MG63 (cell line): ENCODE results near the gene BEAN1. TPM values are rescaled to one million over a fixed set of nuclear protein-coding genes. Genes with fewer than 3 reads are reported as not detected.

Source experiments
- DNase-seq: peaks from one replicate; pipeline ENCODE4 v3.0.0-alpha.2; 2020
- H3K27me3 ChIP-seq: fragments of 250-450 bp; sonication (Bioruptor Pico); 2 replicates; pipeline ENCODE4 v1.5.1; 2020; ENCODE audit warnings: mild to moderate bottlenecking, moderate library complexity
- H3K36me3 ChIP-seq: fragments of 250-450 bp; sonication (Bioruptor Pico); 2 replicates; pipeline ENCODE4 v1.5.1; 2020; ENCODE audit warnings: mild to moderate bottlenecking, moderate library complexity
- H3K4me3 ChIP-seq: fragments of 250-450 bp; sonication (Bioruptor Pico); 2 replicates; pipeline ENCODE4 v1.5.1; 2020; ENCODE audit warnings: mild to moderate bottlenecking, moderate library complexity
- H3K9me3 ChIP-seq: fragments of 250-450 bp; sonication (Bioruptor Pico); 2 replicates; pipeline ENCODE4 v1.5.1; 2020; ENCODE audit warnings: mild to moderate bottlenecking, moderate library complexity
- total RNA-seq: library from RNA; depleted of rRNA; stranded (reverse); fragments of >200 nt; shearing (Covaris generic); gene quantifications from 2 replicates; pipeline ENCODE4 v1.2.3, GENCODE V29; 2014; ENCODE audit warnings: low replicate concordance; rRNA removed

Gene BEAN1
- 0.56 TPM in 1 of 2 replicates, not detected in the other for total RNA-seq

- Histone ChIP-seq H3K36me3 (no peaks in the 10 kb centered on the region), H3K4me3 (peak within 1 kb of the TSS; percentile 28), H3K9me3 (no peaks in the 10 kb centered on the region), H3K27me3 (no peaks in the 10 kb centered on the region)
- peak; percentile 35 for DNase-seq
Measured at GRCh38 chr16:66427036-66427860, at the start of gene BEAN1. TSS of gene BEAN1 (plus strand) at chr16:66427295. CDS start at chr16:66437677, 10,382 bp downstream.

- Histone ChIP-seq H3K9me3 (no peaks in the 10 kb centered on the region), H3K4me3 (no peak overlapping the region), H3K27me3 (no peaks in the 10 kb centered on the region), H3K36me3 (no peaks in the 10 kb centered on the region)
- no peak for DNase-seq
Measured at GRCh38 chr16:66377324-66377723, 49.8 kb upstream of the BEAN1 start.

- H3K36me3 ChIP-seq: no peaks in the 10 kb centered on the region
- H3K27me3 ChIP-seq: no peaks in the 10 kb centered on the region
- no peak overlapping the region for H3K4me3 ChIP-seq
- H3K9me3 ChIP-seq: no peaks in the 10 kb centered on the region
- DNase-seq: no peak
Measured at GRCh38 chr16:66378741-66379570, 48.1 kb upstream of the BEAN1 start.

GRCh38 chr16:66379571-66379941 is 47.5 kb upstream of the BEAN1 start:
- no peak for DNase-seq

GRCh38 chr16:66380421-66380820 is 46.7 kb upstream of the BEAN1 start:
- DNase-seq: no peak
- H3K36me3 ChIP-seq: no peaks in the 10 kb centered on the region
- no peaks in the 10 kb centered on the region for H3K27me3 ChIP-seq

More at GRCh38 chr16:66379571-66379941, 47.5 kb upstream of the BEAN1 start:
- H3K4me3 ChIP-seq: no peak overlapping the region
- no peaks in the 10 kb centered on the region for H3K36me3 ChIP-seq
- no peaks in the 10 kb centered on the region for H3K9me3 ChIP-seq
- no peaks in the 10 kb centered on the region for H3K27me3 ChIP-seq

GRCh38 chr16:66381585-66382170 is 45.4 kb upstream of the BEAN1 start:
- Histone ChIP-seq H3K27me3 (no peaks in the 10 kb centered on the region), H3K36me3 (no peaks in the 10 kb centered on the region), H3K9me3 (no peaks in the 10 kb centered on the region), H3K4me3 (no peak overlapping the region)
- no peak for DNase-seq

More at GRCh38 chr16:66380421-66380820, 46.7 kb upstream of the BEAN1 start:
- Histone ChIP-seq H3K9me3 (no peaks in the 10 kb centered on the region), H3K4me3 (no peak overlapping the region)

- Histone ChIP-seq H3K36me3 (no peaks in the 10 kb centered on the region), H3K27me3 (no peaks in the 10 kb centered on the region), H3K4me3 (no peak overlapping the region), H3K9me3 (no peaks in the 10 kb centered on the region)
- DNase-seq: peak; percentile 25
Measured at GRCh38 chr16:66382171-66382965, 44.7 kb upstream of the BEAN1 start.

GRCh38 chr16:66382966-66383299 is 44.2 kb upstream of the BEAN1 start:
- no peak for DNase-seq
- no peak overlapping the region for H3K4me3 ChIP-seq

GRCh38 chr16:66383551-66383950 is 43.5 kb upstream of the BEAN1 start:
- DNase-seq: no peak
- Histone ChIP-seq H3K27me3 (no peaks in the 10 kb centered on the region), H3K4me3 (no peak overlapping the region)

More at GRCh38 chr16:66382966-66383299, 44.2 kb upstream of the BEAN1 start:
- no peaks in the 10 kb centered on the region for H3K36me3 ChIP-seq
- no peaks in the 10 kb centered on the region for H3K9me3 ChIP-seq
- H3K27me3 ChIP-seq: no peaks in the 10 kb centered on the region

GRCh38 chr16:66385415-66385814 is 41.7 kb upstream of the BEAN1 start:
- DNase-seq: no peak
- H3K36me3 ChIP-seq: no peaks in the 10 kb centered on the region
- no peak overlapping the region for H3K4me3 ChIP-seq
- no peaks in the 10 kb centered on the region for H3K27me3 ChIP-seq
- H3K9me3 ChIP-seq: no peaks in the 10 kb centered on the region

More at GRCh38 chr16:66383551-66383950, 43.5 kb upstream of the BEAN1 start:
- H3K9me3 ChIP-seq: no peaks in the 10 kb centered on the region
- no peaks in the 10 kb centered on the region for H3K36me3 ChIP-seq

GRCh38 chr16:66386629-66387622 is 40.2 kb upstream of the BEAN1 start:
- H3K9me3 ChIP-seq: no peaks in the 10 kb centered on the region
- no peaks in the 10 kb centered on the region for H3K36me3 ChIP-seq
- H3K4me3 ChIP-seq: no peak overlapping the region
- no peak for DNase-seq
- H3K27me3 ChIP-seq: no peaks in the 10 kb centered on the region

- no peak overlapping the region for H3K4me3 ChIP-seq
- no peaks in the 10 kb centered on the region for H3K27me3 ChIP-seq
- DNase-seq: no peak
- H3K9me3 ChIP-seq: no peaks in the 10 kb centered on the region
- H3K36me3 ChIP-seq: no peaks in the 10 kb centered on the region
Measured at GRCh38 chr16:66387817-66388332, 39.2 kb upstream of the BEAN1 start.

- no peaks in the 10 kb centered on the region for H3K36me3 ChIP-seq
- no peak for DNase-seq
Measured at GRCh38 chr16:66388350-66389139, 38.5 kb upstream of the BEAN1 start.

More at GRCh38 chr16:66388350-66389139, 38.5 kb upstream of the BEAN1 start:
- Histone ChIP-seq H3K9me3 (no peaks in the 10 kb centered on the region), H3K27me3 (no peaks in the 10 kb centered on the region), H3K4me3 (no peak overlapping the region)
